Measurements from ENCODE around the gene GAS1. TPM values are rescaled to one million over a fixed set of nuclear protein-coding genes. Genes with fewer than 3 reads are reported as not detected.

Gene GAS1
- total RNA-seq, 1 experiment from 2014 or later: 0.13 TPM

DNA sequence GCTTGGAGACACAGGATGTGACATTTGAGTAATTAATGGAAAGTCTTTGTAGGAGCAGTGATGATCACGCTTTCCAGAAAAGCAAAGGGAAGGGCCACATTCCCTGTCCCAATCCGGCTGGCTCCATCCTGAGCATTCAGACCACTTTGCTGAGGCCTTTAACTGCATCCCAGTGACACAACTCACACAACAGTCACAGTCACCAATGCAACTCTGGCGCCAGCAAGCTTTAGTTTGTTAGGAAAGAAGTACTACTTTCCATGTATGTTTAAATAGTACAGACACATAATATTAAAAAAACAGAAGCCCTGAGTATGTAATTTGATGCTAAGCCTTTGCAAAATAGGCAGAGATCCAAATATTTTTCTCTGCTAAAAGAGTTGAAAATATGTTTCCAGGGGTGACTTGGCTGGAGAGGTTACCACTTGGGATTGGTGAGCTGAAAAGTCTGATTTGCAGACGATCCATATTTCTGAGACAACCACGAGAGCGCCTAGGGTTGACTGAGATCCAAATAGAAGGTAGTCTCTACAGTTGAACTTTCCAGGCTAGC, 31.7 kb upstream of the GAS1 start:
- intact Hi-C loops (cut with micrococcal nuclease; ENCODE audit: unreplicated experiment): no loop called here
- H3K27me3 ChIP-seq (ENCODE audit: control insufficient read depth, insufficient read depth, low read length): no peaks in the 10 kb centered on the region
- H3K4me1 ChIP-seq (ENCODE audit: control insufficient read depth, insufficient read depth, low read length): no peaks in the 10 kb centered on the region
- POLR2A ChIA-PET: no interaction called here
- H3K27ac ChIP-seq (ENCODE audit: low read length): no peak overlapping the region
- H3K36me3 ChIP-seq (ENCODE audit: control insufficient read depth, insufficient read depth, low read length): no peaks in the 10 kb centered on the region
- CTCF ChIA-PET: no interaction called here
- no peak overlapping the region for H3K4me3 ChIP-seq (ENCODE audit: low read depth in 2 of 2, low read length in 2 of 2)
- BruUV-seq (replicated peaks): no TSS peak
- DNase-seq (ENCODE audit: low read depth, low spot score) (no peak), ATAC-seq (no peak)
- TF ChIP-seq CTCF (IDR thresholded peaks at IDR 0.05) (no peak), TCF7L2 (IDR thresholded peaks at IDR 0.05; ENCODE audit: low read depth, low read length) (no peak), POLR2AphosphoS5 (IDR thresholded peaks at IDR 0.05; ENCODE audit: low read depth, low read length) (no peak), SIN3A (IDR thresholded peaks at IDR 0.05; ENCODE audit: borderline replicate concordance, insufficient read depth, low read depth, low read length) (no peak)
- TF ChIP-seq, protein P1, sequence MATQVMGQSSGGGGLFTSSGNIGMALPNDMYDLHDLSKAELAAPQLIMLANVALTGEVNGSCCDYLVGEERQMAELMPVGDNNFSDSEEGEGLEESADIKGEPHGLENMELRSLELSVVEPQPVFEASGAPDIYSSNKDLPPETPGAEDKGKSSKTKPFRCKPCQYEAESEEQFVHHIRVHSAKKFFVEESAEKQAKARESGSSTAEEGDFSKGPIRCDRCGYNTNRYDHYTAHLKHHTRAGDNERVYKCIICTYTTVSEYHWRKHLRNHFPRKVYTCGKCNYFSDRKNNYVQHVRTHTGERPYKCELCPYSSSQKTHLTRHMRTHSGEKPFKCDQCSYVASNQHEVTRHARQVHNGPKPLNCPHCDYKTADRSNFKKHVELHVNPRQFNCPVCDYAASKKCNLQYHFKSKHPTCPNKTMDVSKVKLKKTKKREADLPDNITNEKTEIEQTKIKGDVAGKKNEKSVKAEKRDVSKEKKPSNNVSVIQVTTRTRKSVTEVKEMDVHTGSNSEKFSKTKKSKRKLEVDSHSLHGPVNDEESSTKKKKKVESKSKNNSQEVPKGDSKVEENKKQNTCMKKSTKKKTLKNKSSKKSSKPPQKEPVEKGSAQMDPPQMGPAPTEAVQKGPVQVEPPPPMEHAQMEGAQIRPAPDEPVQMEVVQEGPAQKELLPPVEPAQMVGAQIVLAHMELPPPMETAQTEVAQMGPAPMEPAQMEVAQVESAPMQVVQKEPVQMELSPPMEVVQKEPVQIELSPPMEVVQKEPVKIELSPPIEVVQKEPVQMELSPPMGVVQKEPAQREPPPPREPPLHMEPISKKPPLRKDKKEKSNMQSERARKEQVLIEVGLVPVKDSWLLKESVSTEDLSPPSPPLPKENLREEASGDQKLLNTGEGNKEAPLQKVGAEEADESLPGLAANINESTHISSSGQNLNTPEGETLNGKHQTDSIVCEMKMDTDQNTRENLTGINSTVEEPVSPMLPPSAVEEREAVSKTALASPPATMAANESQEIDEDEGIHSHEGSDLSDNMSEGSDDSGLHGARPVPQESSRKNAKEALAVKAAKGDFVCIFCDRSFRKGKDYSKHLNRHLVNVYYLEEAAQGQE (IDR thresholded peaks at IDR 0.05; ENCODE audit: insufficient read depth in 1 of 2, low read depth in 2 of 2, low read length in 1 of 2): no peak
- H3K9me3 ChIP-seq (ENCODE audit: control insufficient read depth, insufficient read depth, low read depth, low read length): no peaks in the 10 kb centered on the region
- in situ Hi-C loops (cut with HindIII; ENCODE audit: low pct_unique_long_range_greater_than_20kb, low sequenced_read_pairs): no loop called here

GRCh38 chr9:86978413-86978812, 31.1 kb upstream of the GAS1 start:
- in situ Hi-C loops (cut with HindIII; ENCODE audit: low pct_unique_long_range_greater_than_20kb, low sequenced_read_pairs): no loop called here
- Histone ChIP-seq H3K4me1 (ENCODE audit: control insufficient read depth, insufficient read depth, low read length) (no peaks in the 10 kb centered on the region), H3K27me3 (ENCODE audit: control insufficient read depth, insufficient read depth, low read length) (no peaks in the 10 kb centered on the region), H3K9me3 (ENCODE audit: control insufficient read depth, insufficient read depth, low read depth, low read length) (no peaks in the 10 kb centered on the region), H3K27ac (ENCODE audit: low read length) (no peak overlapping the region), H3K4me3 (ENCODE audit: low read depth in 2 of 2, low read length in 2 of 2) (no peak overlapping the region), H3K36me3 (ENCODE audit: control insufficient read depth, insufficient read depth, low read length) (no peaks in the 10 kb centered on the region)
- no TSS peak for BruUV-seq (replicated peaks)
- POLR2A ChIA-PET: no interaction called here
- ATAC-seq (no peak), DNase-seq (ENCODE audit: low read depth, low spot score) (no peak)
- TF ChIP-seq SIN3A (IDR thresholded peaks at IDR 0.05; ENCODE audit: borderline replicate concordance, insufficient read depth, low read depth, low read length) (no peak), POLR2AphosphoS5 (IDR thresholded peaks at IDR 0.05; ENCODE audit: low read depth, low read length) (no peak), TCF7L2 (IDR thresholded peaks at IDR 0.05; ENCODE audit: low read depth, low read length) (no peak), CTCF (IDR thresholded peaks at IDR 0.05) (no peak)
- TF ChIP-seq, protein P1 (IDR thresholded peaks at IDR 0.05; ENCODE audit: insufficient read depth in 1 of 2, low read depth in 2 of 2, low read length in 1 of 2): no peak
- intact Hi-C loops (cut with micrococcal nuclease; ENCODE audit: unreplicated experiment): no loop called here
- CTCF ChIA-PET: no interaction called here
